ENCODE results near the gene SERPINA12. TPM values are rescaled to one million over a fixed set of nuclear protein-coding genes. Genes with fewer than 3 reads are reported as not detected.

The SERPINA12 gene
- total RNA-seq, 1 donor from 2014 or later = not detected

DNA sequence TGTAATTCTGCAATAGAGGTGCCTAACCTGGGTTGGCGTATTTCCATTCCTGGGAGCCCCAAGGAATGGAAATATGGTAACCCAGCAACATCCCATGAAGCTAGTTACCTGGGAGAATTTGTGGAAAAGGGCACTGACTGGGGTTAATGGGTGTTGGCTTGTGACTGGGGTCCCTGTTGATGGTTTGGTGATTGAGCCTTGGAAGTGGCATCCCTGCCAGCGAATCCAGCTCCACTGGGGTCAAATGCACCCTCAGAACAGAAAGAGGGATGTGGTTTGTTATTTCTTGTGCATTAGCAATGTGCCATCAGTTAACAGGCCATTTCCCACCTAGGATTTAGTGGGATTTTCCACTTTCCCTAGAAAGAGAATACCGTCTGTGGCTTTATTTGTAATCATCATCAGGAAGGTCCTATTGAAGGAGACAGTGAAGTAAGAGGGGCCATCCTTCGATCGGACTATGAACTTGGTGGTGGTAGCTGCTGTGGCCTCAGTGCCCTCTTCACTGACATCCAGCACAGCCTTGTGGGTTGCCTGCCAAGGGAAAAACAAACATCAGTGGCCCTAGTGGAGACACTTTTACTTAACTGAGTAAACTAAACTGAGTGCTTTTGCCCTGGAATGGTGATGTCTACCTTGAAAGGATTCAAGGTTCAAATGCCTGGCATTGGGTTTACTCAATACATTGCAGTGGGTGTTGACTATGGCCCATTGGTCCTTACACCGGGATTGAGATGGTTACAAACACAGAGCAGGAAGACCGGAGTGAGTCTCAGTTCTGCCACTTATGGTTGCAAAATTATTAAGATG is 46.3 kb downstream of the SERPINA12 start:
- no peak for ATAC-seq

DNA sequence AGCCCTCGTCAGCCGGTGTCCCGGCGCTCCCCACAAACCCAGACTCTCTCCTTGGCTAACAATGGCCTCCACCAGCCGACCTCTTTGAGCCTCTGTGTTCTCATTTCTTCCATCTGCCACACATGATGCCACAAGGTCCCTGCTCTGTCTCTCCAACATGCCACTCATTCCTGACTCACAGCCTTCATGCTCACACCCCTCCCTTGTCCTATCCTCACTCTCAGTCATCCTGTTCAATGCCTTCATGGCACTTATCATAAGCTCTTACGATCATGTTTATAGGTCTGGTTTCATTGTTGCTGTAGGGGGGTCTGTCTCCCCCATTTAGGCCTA is 47.1 kb downstream of the SERPINA12 start:
- no peak for ATAC-seq

DNA sequence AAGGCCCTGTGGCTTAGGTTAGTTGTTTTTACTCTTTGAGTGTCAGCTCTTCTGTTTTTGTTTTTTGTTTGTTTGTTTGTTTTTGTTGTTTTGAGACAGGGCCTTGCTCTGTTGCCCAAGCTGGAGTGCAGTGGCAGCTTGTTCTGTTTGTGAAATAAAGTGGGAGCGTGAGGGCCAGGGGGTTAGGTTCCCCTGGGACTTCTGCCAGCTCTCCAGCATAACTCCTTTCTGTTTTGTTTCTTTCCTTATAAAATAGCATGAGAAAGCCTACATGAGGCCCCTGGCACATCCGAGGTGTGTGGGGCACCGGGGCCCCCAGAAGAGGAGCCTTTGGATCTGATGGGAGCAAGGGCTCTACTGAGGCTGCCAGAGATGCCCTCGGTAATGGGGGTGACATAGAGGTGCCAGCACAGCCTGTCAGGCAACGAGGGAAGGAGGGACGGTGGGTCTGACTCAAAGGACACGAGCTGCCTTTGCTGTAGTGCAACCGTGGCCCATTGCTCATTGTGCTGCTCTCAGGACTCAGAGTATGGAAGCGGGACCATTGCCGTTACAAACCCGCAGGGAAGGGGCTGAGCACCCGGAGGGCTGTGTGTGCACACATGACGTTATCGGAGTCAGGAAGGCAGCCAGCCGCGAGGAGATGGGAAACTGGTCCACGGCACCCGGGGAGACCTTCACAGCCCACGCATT is 47.6 kb downstream of the SERPINA12 start:
- ATAC-seq = no peak

GRCh38 chr14:94460631-94461416 is 48.4 kb downstream of the SERPINA12 start:
- ATAC-seq = no peak

GRCh38 chr14:94458558-94459205 is 50.6 kb downstream of the SERPINA12 start:
- ATAC-seq = peak; percentile 57

DNA sequence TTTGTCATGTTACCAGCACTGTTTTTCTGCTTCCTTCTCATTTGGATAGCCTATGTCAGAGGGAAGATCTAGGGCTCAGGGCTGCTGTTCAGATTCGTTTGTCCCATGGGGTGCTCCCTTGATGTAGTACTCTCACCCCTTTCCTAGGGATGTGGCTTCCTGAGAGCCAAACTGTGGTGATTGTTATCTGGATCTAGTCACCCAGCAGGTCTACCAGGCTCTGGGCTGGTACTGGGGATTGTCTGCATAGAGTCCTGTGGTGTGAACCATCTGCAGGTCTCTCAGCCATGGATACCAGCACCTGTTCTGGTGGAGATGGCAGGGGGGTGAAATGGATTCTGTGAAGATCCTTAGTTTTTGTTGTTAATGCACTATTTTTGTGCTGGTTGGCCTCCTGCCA is 51.2 kb downstream of the SERPINA12 start:
- no peak for ATAC-seq

- no peak for ATAC-seq
Observed at GRCh38 chr14:94455928-94456327, 53.3 kb downstream of the SERPINA12 start.

GRCh38 chr14:94451826-94452225 is 57.4 kb downstream of the SERPINA12 start:
- no peak for ATAC-seq

GRCh38 chr14:94451091-94451771 is 58.0 kb downstream of the SERPINA12 start:
- ATAC-seq = no peak

DNA sequence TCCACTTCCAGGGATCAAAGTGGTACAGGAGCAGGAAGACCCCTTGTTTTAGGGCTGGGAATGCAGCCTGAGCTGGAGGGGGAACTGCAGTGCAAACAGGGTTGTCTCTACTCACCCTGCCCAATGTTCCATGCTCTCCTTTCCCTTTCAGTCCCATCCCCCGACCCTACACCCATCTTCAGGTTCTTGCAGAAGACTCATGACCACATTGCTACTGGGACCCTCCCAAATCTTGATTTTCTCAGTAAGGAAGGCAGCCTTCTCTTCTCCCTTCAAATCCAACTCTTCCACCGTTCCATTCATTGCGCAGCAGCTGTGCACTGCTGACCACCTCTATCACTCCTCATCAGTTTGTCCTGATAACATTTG is 58.6 kb downstream of the SERPINA12 start:
- ATAC-seq = no peak

- no peak for ATAC-seq
Observed at GRCh38 chr14:94449930-94450329, 59.3 kb downstream of the SERPINA12 start.

- peak; percentile 92 for ATAC-seq
Observed at GRCh38 chr14:94448071-94448808, 61.0 kb downstream of the SERPINA12 start.

DNA sequence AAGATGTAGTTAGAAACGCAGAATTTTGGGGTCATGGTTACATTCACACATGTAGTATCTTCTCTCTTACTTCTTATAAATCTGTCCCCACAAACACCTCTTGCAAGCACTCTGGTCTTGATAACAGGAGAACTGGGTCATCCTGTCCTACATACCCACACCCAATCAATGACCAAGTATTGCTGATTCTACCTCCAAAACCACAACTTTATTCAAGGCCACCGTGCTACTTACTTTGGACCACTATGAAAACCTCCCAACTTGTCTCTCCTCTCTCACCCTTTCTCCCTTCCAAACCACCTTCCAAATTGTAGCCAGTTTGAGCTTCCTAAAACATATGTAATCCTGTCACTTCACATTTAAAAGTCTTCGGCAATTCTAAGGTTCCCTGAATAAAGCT is 62.1 kb downstream of the SERPINA12 start:
- ATAC-seq = no peak

DNA sequence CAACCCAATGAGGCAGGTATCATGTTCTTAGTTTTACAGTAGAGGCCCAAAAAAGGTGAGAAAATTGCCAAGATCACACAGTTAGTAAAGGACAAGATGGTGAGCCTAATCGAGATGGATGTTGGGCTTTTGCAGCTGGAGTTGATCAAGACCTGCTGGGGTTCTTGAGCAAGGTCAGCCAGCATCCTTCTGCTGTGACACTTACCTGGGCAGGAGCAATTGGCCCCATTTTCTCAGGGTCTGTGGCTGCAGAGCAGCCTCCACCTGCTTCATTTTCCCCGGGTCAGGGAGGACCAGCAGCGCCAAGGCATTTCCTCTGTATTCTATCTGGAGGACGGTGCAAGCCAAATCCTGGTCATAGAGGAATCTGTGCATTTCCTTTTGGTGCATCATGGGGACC is 63.1 kb downstream of the SERPINA12 start:
- ATAC-seq = no peak

- no peak for ATAC-seq
Observed at GRCh38 chr14:94445003-94445402, 64.3 kb downstream of the SERPINA12 start.

DNA sequence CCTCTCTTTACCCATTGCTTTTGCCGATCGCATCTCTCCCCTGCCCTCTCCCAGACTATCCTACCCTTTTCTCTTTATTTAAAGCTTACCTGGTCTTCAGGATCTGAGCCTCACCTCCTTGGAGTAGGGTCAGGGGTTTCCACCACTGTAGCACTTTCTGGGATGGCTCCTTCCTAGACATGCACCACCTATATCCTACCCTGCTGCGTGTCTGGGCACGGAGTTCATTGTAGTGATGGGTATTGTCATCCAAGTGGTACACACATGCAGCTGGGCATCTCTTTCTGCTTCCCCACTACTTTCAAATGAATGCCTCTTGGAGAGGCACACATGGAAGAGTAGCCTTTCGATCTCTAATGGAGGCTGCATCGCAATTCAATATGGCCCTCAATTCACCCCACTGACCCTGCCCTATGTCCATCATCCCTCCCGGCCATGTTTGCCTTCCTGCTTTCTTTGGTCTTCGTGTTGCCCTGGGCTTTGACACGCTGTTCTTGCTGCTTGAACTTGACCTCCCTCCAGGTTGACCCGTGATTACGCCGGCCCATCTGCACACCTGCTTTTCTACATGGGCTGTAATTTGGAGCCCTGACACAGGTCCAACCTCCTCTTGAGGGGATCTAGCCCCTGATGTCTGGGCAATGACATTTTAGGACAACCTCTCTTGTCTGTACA is 67.6 kb downstream of the SERPINA12 start:
- ATAC-seq = no peak

GRCh38 chr14:94441130-94441529 is 68.1 kb downstream of the SERPINA12 start:
- no peak for ATAC-seq

- ATAC-seq = no peak
Observed at GRCh38 chr14:94439453-94440057, 69.7 kb downstream of the SERPINA12 start.
